ENCODE results near the gene KRT26. TPM values are rescaled to one million over a fixed set of nuclear protein-coding genes. Genes with fewer than 3 reads are reported as not detected.

Gene KRT26
- total RNA-seq, 2 donors from 2014 or later, result not detected

- Mint-ChIP-seq H3K27me3 (ENCODE audit: low read depth) (peaks cover 50% of the 10 kb centered on the region), H3K4me3 (no peak overlapping the region), H3K9me3 (peaks cover 2 to 3% of the 10 kb centered on the region in 2 donors), H3K4me1 (ENCODE audit: low read depth) (no peaks in the 10 kb centered on the region), H3K36me3 (ENCODE audit: insufficient read depth in 2 of 2) (peaks cover 3% of the 10 kb centered on the region in 2 donors), H3K27ac (no peak overlapping the region)
- DNase-seq (no peak), ATAC-seq (replicated peaks in 1 of 2) (no peak)
Observed at GRCh38 chr17:40738553-40738952, 33.4 kb downstream of the KRT26 start.

DNA sequence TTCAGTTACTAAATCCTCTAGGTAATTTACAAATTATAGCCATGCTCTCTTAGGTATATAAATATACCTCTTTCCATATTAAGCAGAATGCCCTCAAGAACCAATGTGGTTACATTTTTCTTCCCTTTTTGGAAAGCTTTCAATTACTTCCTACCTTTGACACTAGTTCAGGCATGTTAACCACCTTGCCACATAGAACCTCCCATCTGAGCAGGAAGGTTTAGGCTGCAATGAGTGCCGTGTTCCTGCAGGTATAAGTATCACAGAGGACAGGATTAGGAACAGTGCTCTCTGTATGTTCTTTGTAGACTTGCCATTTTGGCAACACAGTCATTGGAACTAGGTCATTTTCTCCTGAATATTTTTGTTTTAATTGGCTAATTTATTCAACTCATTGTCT lies 37.0 kb downstream of the KRT26 start:
- Mint-ChIP-seq H3K4me3 (no peak overlapping the region), H3K27me3 (ENCODE audit: low read depth) (peaks cover 39% of the 10 kb centered on the region), H3K4me1 (ENCODE audit: low read depth) (no peaks in the 10 kb centered on the region), H3K9me3 (no peaks in the 10 kb centered on the region), H3K27ac (no peak overlapping the region), H3K36me3 (ENCODE audit: insufficient read depth in 2 of 2) (no peaks in the 10 kb centered on the region)
- DNase-seq (no peak), ATAC-seq (replicated peaks in 1 of 2) (no peak)

DNA sequence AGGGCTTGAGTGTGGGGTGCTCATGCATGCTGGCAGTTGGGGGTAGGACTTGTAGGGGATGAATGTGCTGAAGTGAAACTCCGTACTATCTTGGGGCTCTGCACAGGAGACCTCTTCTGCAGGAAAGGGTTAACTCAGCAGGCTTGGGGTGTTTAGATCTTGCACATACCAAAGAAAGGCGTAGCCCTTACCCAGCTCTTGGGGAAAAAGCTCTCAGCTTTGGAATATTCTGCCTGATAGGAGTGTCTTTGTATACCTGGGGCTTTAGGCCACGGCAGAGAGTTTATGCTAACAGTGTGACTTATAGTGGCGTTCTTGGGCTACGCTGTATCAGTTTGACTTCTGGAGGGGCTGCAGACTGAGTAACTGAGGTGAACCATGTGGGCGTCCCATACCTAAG lies 38.0 kb downstream of the KRT26 start:
- DNase-seq, result no peak
- ATAC-seq (replicated peaks in 1 of 2), result no peak
- H3K27me3 Mint-ChIP-seq (ENCODE audit: low read depth), result peaks cover 32% of the 10 kb centered on the region
- H3K36me3 Mint-ChIP-seq (ENCODE audit: insufficient read depth in 2 of 2), result no peaks in the 10 kb centered on the region
- H3K4me1 Mint-ChIP-seq (ENCODE audit: low read depth), result no peaks in the 10 kb centered on the region
- H3K4me3 Mint-ChIP-seq, result no peak overlapping the region
- no peaks in the 10 kb centered on the region for H3K9me3 Mint-ChIP-seq
- H3K27ac Mint-ChIP-seq, result no peak overlapping the region

DNA sequence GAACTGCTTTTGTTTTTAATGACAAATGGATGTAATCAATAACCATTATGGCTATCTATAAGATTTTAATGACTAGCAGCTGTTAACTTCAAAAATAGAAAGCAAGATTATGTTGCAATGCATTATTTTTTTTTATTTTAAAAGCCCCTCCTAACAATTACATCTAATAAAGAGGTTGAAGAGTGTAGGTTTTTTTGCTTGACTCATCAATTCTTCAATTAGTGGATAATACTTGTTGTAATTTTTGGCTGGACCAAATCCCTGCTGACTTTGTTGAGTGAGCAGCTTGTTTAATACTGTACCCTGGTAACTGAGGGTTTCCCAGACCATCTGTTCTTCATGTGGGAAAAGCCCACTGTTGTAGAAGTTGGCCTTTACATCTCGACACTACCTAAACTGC lies 41.0 kb downstream of the KRT26 start:
- H3K4me1 Mint-ChIP-seq (ENCODE audit: low read depth), result no peaks in the 10 kb centered on the region
- H3K27me3 Mint-ChIP-seq (ENCODE audit: low read depth), result peaks cover 22% of the 10 kb centered on the region

DNA sequence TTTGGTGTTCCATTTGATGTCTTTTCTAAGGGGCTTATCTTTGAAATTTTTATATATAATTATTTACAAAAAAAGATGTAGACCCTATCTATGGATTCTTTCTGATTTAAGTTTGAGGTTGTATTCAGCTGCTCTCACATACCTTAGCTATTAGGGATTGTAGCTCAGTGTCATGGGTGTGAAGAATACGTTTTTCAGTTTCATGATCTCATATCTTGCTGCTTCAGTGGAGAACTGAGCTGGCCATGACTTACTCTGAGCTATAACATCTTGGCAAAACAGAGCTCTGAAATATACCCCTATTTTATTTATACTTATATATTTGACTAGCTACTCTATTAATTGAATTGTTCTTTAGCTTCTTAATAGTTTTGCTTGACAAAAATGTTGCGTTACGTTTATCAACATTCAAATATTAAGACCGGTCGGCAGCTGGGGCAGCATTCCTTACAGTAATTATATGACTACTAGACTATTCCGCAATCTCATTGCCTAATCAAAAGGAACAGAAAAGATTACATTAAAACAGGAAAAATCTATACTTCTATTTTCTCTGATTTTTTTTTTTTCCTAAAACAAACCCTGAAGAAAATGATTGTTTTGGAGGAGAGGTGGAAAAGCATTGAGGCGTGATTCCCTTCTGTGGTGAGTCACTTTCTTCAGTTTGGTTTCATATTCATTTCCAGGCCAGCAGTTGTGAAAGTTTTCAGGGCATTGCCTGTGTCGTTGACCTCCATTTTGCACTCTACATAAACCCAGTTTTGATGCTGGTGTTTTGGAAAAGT lies 44.4 kb downstream of the KRT26 start:
- peaks cover 0 to 1% of the 10 kb centered on the region in 2 donors for H3K9me3 Mint-ChIP-seq
- no peak overlapping the region for H3K4me3 Mint-ChIP-seq
- peaks cover 31% of the 10 kb centered on the region for H3K27me3 Mint-ChIP-seq (ENCODE audit: low read depth)
- H3K27ac Mint-ChIP-seq, result no peak overlapping the region
- H3K36me3 Mint-ChIP-seq (ENCODE audit: insufficient read depth in 2 of 2), result no peaks in the 10 kb centered on the region
- no peaks in the 10 kb centered on the region for H3K4me1 Mint-ChIP-seq (ENCODE audit: low read depth)
- ATAC-seq (replicated peaks in 1 of 2) (no peak), DNase-seq (no peak)

More for the DNA sequence above, 41.0 kb downstream of the KRT26 start:
- no peaks in the 10 kb centered on the region for H3K36me3 Mint-ChIP-seq (ENCODE audit: insufficient read depth in 2 of 2)
- DNase-seq, result no peak
- H3K9me3 Mint-ChIP-seq, result no peaks in the 10 kb centered on the region
- no peak overlapping the region for H3K4me3 Mint-ChIP-seq
- ATAC-seq (replicated peaks in 1 of 2), result no peak
- H3K27ac Mint-ChIP-seq, result no peak overlapping the region

GRCh38 chr17:40726919-40727318 lies 45.1 kb downstream of the KRT26 start:
- no peak for ATAC-seq (replicated peaks in 1 of 2)
- H3K4me3 Mint-ChIP-seq, result no peak overlapping the region
- H3K4me1 Mint-ChIP-seq (ENCODE audit: low read depth), result no peaks in the 10 kb centered on the region

GRCh38 chr17:40724656-40725055 lies 47.3 kb downstream of the KRT26 start:
- no peaks in the 10 kb centered on the region for H3K4me1 Mint-ChIP-seq (ENCODE audit: low read depth)
- ATAC-seq (replicated peaks in 1 of 2) (no peak), DNase-seq (no peak)
- no peak overlapping the region for H3K27ac Mint-ChIP-seq
- H3K27me3 Mint-ChIP-seq (ENCODE audit: low read depth), result peaks cover 15% of the 10 kb centered on the region
- no peaks in the 10 kb centered on the region for H3K36me3 Mint-ChIP-seq (ENCODE audit: insufficient read depth in 2 of 2)
- H3K4me3 Mint-ChIP-seq, result no peak overlapping the region
- peaks cover 0 to 1% of the 10 kb centered on the region in 2 donors for H3K9me3 Mint-ChIP-seq

More at GRCh38 chr17:40726919-40727318, 45.1 kb downstream of the KRT26 start:
- no peaks in the 10 kb centered on the region for H3K36me3 Mint-ChIP-seq (ENCODE audit: insufficient read depth in 2 of 2)
- peaks cover 31% of the 10 kb centered on the region for H3K27me3 Mint-ChIP-seq (ENCODE audit: low read depth)
- peaks cover 0 to 1% of the 10 kb centered on the region in 2 donors for H3K9me3 Mint-ChIP-seq
- no peak overlapping the region for H3K27ac Mint-ChIP-seq
- DNase-seq, result no peak

- H3K4me1 Mint-ChIP-seq (ENCODE audit: low read depth), result no peaks in the 10 kb centered on the region
- no peak overlapping the region for H3K27ac Mint-ChIP-seq
- H3K4me3 Mint-ChIP-seq, result no peak overlapping the region
- no peaks in the 10 kb centered on the region for H3K36me3 Mint-ChIP-seq (ENCODE audit: insufficient read depth in 2 of 2)
- peaks cover 22% of the 10 kb centered on the region for H3K27me3 Mint-ChIP-seq (ENCODE audit: low read depth)
- no peak for ATAC-seq (replicated peaks in 1 of 2)
- DNase-seq, result no peak
- H3K9me3 Mint-ChIP-seq, result peaks cover 0 to 1% of the 10 kb centered on the region in 2 donors
Observed at GRCh38 chr17:40722241-40722640, 49.8 kb downstream of the KRT26 start.

GRCh38 chr17:40720899-40721298 lies 51.1 kb downstream of the KRT26 start:
- H3K36me3 Mint-ChIP-seq (ENCODE audit: insufficient read depth in 2 of 2), result no peaks in the 10 kb centered on the region
- no peak for DNase-seq
- no peaks in the 10 kb centered on the region for H3K4me1 Mint-ChIP-seq (ENCODE audit: low read depth)
- peaks cover 32% of the 10 kb centered on the region for H3K27me3 Mint-ChIP-seq (ENCODE audit: low read depth)
- H3K4me3 Mint-ChIP-seq, result no peak overlapping the region
- H3K9me3 Mint-ChIP-seq, result peaks cover 0 to 1% of the 10 kb centered on the region in 2 donors
- no peak overlapping the region for H3K27ac Mint-ChIP-seq
- no peak for ATAC-seq (replicated peaks in 1 of 2)

DNA sequence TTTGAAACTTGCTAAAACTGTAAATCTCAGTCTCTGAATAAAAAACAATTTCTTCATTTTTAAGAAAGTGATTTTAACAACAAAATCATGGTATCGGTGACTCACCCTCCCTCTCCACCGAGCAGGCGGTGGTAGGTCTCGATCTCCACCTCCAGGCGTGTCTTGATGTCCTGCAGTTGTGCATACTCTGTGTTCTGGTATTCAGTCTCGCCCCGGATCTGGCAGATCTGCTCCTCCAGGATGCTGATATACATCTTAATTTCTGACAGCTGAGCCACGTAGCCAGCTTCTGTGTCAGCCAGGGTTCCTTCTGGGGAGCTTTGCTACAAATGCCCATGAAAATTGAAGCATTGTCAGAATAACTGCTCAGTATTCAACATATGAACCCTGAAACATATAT lies 53.1 kb downstream of the KRT26 start:
- no peak for ATAC-seq (replicated peaks in 1 of 2)
- H3K4me1 Mint-ChIP-seq (ENCODE audit: low read depth), result no peaks in the 10 kb centered on the region
- no peak overlapping the region for H3K4me3 Mint-ChIP-seq
- no peaks in the 10 kb centered on the region for H3K9me3 Mint-ChIP-seq
- no peak for DNase-seq
- H3K27ac Mint-ChIP-seq, result no peak overlapping the region
- H3K36me3 Mint-ChIP-seq (ENCODE audit: insufficient read depth in 2 of 2), result no peaks in the 10 kb centered on the region
- H3K27me3 Mint-ChIP-seq (ENCODE audit: low read depth), result peaks cover 28% of the 10 kb centered on the region

GRCh38 chr17:40717776-40718175 lies 54.2 kb downstream of the KRT26 start:
- Mint-ChIP-seq H3K27ac (no peak overlapping the region), H3K4me1 (ENCODE audit: low read depth) (no peaks in the 10 kb centered on the region), H3K9me3 (no peaks in the 10 kb centered on the region), H3K4me3 (no peak overlapping the region), H3K27me3 (ENCODE audit: low read depth) (peaks cover 17% of the 10 kb centered on the region), H3K36me3 (ENCODE audit: insufficient read depth in 2 of 2) (no peaks in the 10 kb centered on the region)
- no peak for DNase-seq
- ATAC-seq (replicated peaks in 1 of 2), result no peak

All from activated T-cell treated with anti-CD3 and anti-CD28 coated beads, Interleukin-2, amount 50 U/mL, for 72 hours (primary cell).